ENCODE data around the gene CCNA2.

Gene CCNA2

DNA sequence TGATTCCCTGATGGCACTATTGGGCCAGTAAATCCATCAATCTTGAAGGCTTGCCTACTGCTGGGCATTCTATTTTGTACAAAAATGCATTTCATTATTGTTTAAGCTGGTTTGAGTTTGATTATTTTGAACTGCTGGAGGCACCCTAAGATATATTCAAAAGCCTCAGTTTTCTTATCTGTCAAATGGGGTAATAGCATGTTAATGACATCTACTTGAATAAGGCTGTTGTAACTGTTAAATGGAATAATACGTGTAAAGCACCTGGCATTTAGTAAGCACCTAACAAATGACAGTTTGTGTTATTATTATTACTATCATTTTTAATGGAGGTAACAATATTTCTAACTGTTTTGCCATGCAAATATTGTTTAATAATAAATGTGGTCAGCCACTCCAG, 51.8 kb downstream of the CCNA2 start:
- no peak for DNase-seq

DNA sequence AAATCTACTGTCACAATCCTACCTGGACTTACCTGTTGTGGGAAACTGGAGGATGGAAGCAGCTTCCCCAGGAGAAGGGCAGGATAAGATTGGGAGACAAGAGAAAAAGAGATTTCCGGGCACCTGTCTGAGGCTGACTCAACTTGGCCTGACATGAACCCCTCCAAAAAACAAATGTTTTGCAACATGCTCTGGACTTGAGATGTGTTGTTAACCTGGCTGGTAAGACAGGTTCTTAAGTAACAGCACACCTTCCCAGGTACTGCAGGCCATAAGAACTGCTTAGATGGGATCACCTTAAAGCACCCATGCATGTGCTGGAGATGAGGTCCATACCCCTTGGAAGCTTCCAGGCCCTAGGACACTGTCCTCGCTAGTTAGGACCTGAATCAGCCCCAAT, 54.3 kb downstream of the CCNA2 start:
- DNase-seq: no peak

- DNase-seq: no peak
These were observed 56.5 kb downstream of the CCNA2 start for GRCh38 chr4:121767166-121767565.

Measured in NCI-H82 (cell line).